Measurements from ENCODE around the gene SORCS3.

The SORCS3 gene

GRCh38 chr10:105195831-105196230 is 554.7 kb downstream of the SORCS3 start:
- no peaks in the 10 kb centered on the region for H3K9me3 ChIP-seq (ENCODE audit: control insufficient read depth in 1 of 2, low read length in 2 of 2)
- no peaks in the 10 kb centered on the region for H3K4me1 ChIP-seq (ENCODE audit: control insufficient read depth in 1 of 2, insufficient read depth in 2 of 2, low read length in 2 of 2)
- no peaks in the 10 kb centered on the region for H3K36me3 ChIP-seq (ENCODE audit: control insufficient read depth in 1 of 2, insufficient read depth in 2 of 2, low read length in 2 of 2)
- no peak overlapping the region for H3K9ac ChIP-seq (ENCODE audit: low read depth in 1 of 2, low read length in 2 of 2)
- no peak overlapping the region for H3K27ac ChIP-seq (ENCODE audit: low read depth, low read length)
- no peak overlapping the region for H3K4me3 ChIP-seq (ENCODE audit: low read depth in 1 of 2, low read length in 2 of 2)
- no peaks in the 10 kb centered on the region for H3K27me3 ChIP-seq (ENCODE audit: control insufficient read depth in 1 of 2, insufficient read depth in 2 of 2, low read length in 2 of 2)

- Histone ChIP-seq H3K36me3 (ENCODE audit: control insufficient read depth in 1 of 2, insufficient read depth in 2 of 2, low read length in 2 of 2) (no peaks in the 10 kb centered on the region), H3K4me1 (ENCODE audit: control insufficient read depth in 1 of 2, insufficient read depth in 2 of 2, low read length in 2 of 2) (no peaks in the 10 kb centered on the region), H3K4me3 (ENCODE audit: low read depth in 1 of 2, low read length in 2 of 2) (no peak overlapping the region), H3K27me3 (ENCODE audit: control insufficient read depth in 1 of 2, insufficient read depth in 2 of 2, low read length in 2 of 2) (no peaks in the 10 kb centered on the region), H3K9me3 (ENCODE audit: control insufficient read depth in 1 of 2, low read length in 2 of 2) (no peaks in the 10 kb centered on the region), H3K27ac (ENCODE audit: low read depth, low read length) (no peak overlapping the region), H3K9ac (ENCODE audit: low read depth in 1 of 2, low read length in 2 of 2) (no peak overlapping the region)
These were observed 556.7 kb downstream of the SORCS3 start for GRCh38 chr10:105197598-105198364.

- H3K4me3 ChIP-seq (ENCODE audit: low read depth in 1 of 2, low read length in 2 of 2): no peak overlapping the region
- H3K27ac ChIP-seq (ENCODE audit: low read depth, low read length): no peak overlapping the region
- H3K36me3 ChIP-seq (ENCODE audit: control insufficient read depth in 1 of 2, insufficient read depth in 2 of 2, low read length in 2 of 2): no peaks in the 10 kb centered on the region
- H3K9ac ChIP-seq (ENCODE audit: low read depth in 1 of 2, low read length in 2 of 2): no peak overlapping the region
- no peaks in the 10 kb centered on the region for H3K9me3 ChIP-seq (ENCODE audit: control insufficient read depth in 1 of 2, low read length in 2 of 2)
- H3K4me1 ChIP-seq (ENCODE audit: control insufficient read depth in 1 of 2, insufficient read depth in 2 of 2, low read length in 2 of 2): no peaks in the 10 kb centered on the region
- H3K27me3 ChIP-seq (ENCODE audit: control insufficient read depth in 1 of 2, insufficient read depth in 2 of 2, low read length in 2 of 2): no peaks in the 10 kb centered on the region
These were observed 565.5 kb downstream of the SORCS3 start for GRCh38 chr10:105206616-105207015.

- H3K4me3 ChIP-seq (ENCODE audit: low read depth in 1 of 2, low read length in 2 of 2): no peak overlapping the region
- no peaks in the 10 kb centered on the region for H3K4me1 ChIP-seq (ENCODE audit: control insufficient read depth in 1 of 2, insufficient read depth in 2 of 2, low read length in 2 of 2)
- no peaks in the 10 kb centered on the region for H3K27me3 ChIP-seq (ENCODE audit: control insufficient read depth in 1 of 2, insufficient read depth in 2 of 2, low read length in 2 of 2)
These were observed 566.4 kb downstream of the SORCS3 start for GRCh38 chr10:105207476-105207995.

GRCh38 chr10:105210546-105210945 is 569.5 kb downstream of the SORCS3 start:
- H3K36me3 ChIP-seq (ENCODE audit: control insufficient read depth in 1 of 2, insufficient read depth in 2 of 2, low read length in 2 of 2): no peaks in the 10 kb centered on the region
- H3K27ac ChIP-seq (ENCODE audit: low read depth, low read length): no peak overlapping the region
- H3K9me3 ChIP-seq (ENCODE audit: control insufficient read depth in 1 of 2, low read length in 2 of 2): no peaks in the 10 kb centered on the region
- H3K9ac ChIP-seq (ENCODE audit: low read depth in 1 of 2, low read length in 2 of 2): no peak overlapping the region
- H3K4me3 ChIP-seq (ENCODE audit: low read depth in 1 of 2, low read length in 2 of 2): no peak overlapping the region
- H3K27me3 ChIP-seq (ENCODE audit: control insufficient read depth in 1 of 2, insufficient read depth in 2 of 2, low read length in 2 of 2): no peaks in the 10 kb centered on the region
- no peaks in the 10 kb centered on the region for H3K4me1 ChIP-seq (ENCODE audit: control insufficient read depth in 1 of 2, insufficient read depth in 2 of 2, low read length in 2 of 2)

More at GRCh38 chr10:105207476-105207995, 566.4 kb downstream of the SORCS3 start:
- Histone ChIP-seq H3K27ac (ENCODE audit: low read depth, low read length) (no peak overlapping the region), H3K36me3 (ENCODE audit: control insufficient read depth in 1 of 2, insufficient read depth in 2 of 2, low read length in 2 of 2) (no peaks in the 10 kb centered on the region), H3K9me3 (ENCODE audit: control insufficient read depth in 1 of 2, low read length in 2 of 2) (no peaks in the 10 kb centered on the region), H3K9ac (ENCODE audit: low read depth in 1 of 2, low read length in 2 of 2) (no peak overlapping the region)

- Histone ChIP-seq H3K27me3 (ENCODE audit: control insufficient read depth in 1 of 2, insufficient read depth in 2 of 2, low read length in 2 of 2) (no peaks in the 10 kb centered on the region), H3K9ac (ENCODE audit: low read depth in 1 of 2, low read length in 2 of 2) (no peak overlapping the region)
These were observed 596.6 kb downstream of the SORCS3 start for GRCh38 chr10:105237685-105238084.

GRCh38 chr10:105239311-105240219 is 598.5 kb downstream of the SORCS3 start:
- Histone ChIP-seq H3K27me3 (ENCODE audit: control insufficient read depth in 1 of 2, insufficient read depth in 2 of 2, low read length in 2 of 2) (no peaks in the 10 kb centered on the region), H3K27ac (ENCODE audit: low read depth, low read length) (no peak overlapping the region), H3K9ac (ENCODE audit: low read depth in 1 of 2, low read length in 2 of 2) (no peak overlapping the region), H3K4me3 (ENCODE audit: low read depth in 1 of 2, low read length in 2 of 2) (no peak overlapping the region), H3K9me3 (ENCODE audit: control insufficient read depth in 1 of 2, low read length in 2 of 2) (peaks cover 4% of the 10 kb centered on the region in 2 donors), H3K4me1 (ENCODE audit: control insufficient read depth in 1 of 2, insufficient read depth in 2 of 2, low read length in 2 of 2) (no peaks in the 10 kb centered on the region), H3K36me3 (ENCODE audit: control insufficient read depth in 1 of 2, insufficient read depth in 2 of 2, low read length in 2 of 2) (no peaks in the 10 kb centered on the region)

More at GRCh38 chr10:105237685-105238084, 596.6 kb downstream of the SORCS3 start:
- Histone ChIP-seq H3K4me1 (ENCODE audit: control insufficient read depth in 1 of 2, insufficient read depth in 2 of 2, low read length in 2 of 2) (no peaks in the 10 kb centered on the region), H3K9me3 (ENCODE audit: control insufficient read depth in 1 of 2, low read length in 2 of 2) (peaks cover 5 to 6% of the 10 kb centered on the region in 2 donors), H3K27ac (ENCODE audit: low read depth, low read length) (no peak overlapping the region), H3K4me3 (ENCODE audit: low read depth in 1 of 2, low read length in 2 of 2) (no peak overlapping the region), H3K36me3 (ENCODE audit: control insufficient read depth in 1 of 2, insufficient read depth in 2 of 2, low read length in 2 of 2) (no peaks in the 10 kb centered on the region)

GRCh38 chr10:105241254-105241653 is 600.2 kb downstream of the SORCS3 start:
- H3K27ac ChIP-seq (ENCODE audit: low read depth, low read length): no peak overlapping the region
- H3K9ac ChIP-seq (ENCODE audit: low read depth in 1 of 2, low read length in 2 of 2): no peak overlapping the region
- no peaks in the 10 kb centered on the region for H3K9me3 ChIP-seq (ENCODE audit: control insufficient read depth in 1 of 2, low read length in 2 of 2)
- no peaks in the 10 kb centered on the region for H3K4me1 ChIP-seq (ENCODE audit: control insufficient read depth in 1 of 2, insufficient read depth in 2 of 2, low read length in 2 of 2)
- H3K36me3 ChIP-seq (ENCODE audit: control insufficient read depth in 1 of 2, insufficient read depth in 2 of 2, low read length in 2 of 2): no peaks in the 10 kb centered on the region
- no peaks in the 10 kb centered on the region for H3K27me3 ChIP-seq (ENCODE audit: control insufficient read depth in 1 of 2, insufficient read depth in 2 of 2, low read length in 2 of 2)
- no peak overlapping the region for H3K4me3 ChIP-seq (ENCODE audit: low read depth in 1 of 2, low read length in 2 of 2)

- Histone ChIP-seq H3K4me3 (ENCODE audit: low read depth in 1 of 2, low read length in 2 of 2) (no peak overlapping the region), H3K9ac (ENCODE audit: low read depth in 1 of 2, low read length in 2 of 2) (no peak overlapping the region), H3K36me3 (ENCODE audit: control insufficient read depth in 1 of 2, insufficient read depth in 2 of 2, low read length in 2 of 2) (no peaks in the 10 kb centered on the region), H3K9me3 (ENCODE audit: control insufficient read depth in 1 of 2, low read length in 2 of 2) (no peaks in the 10 kb centered on the region), H3K4me1 (ENCODE audit: control insufficient read depth in 1 of 2, insufficient read depth in 2 of 2, low read length in 2 of 2) (no peaks in the 10 kb centered on the region), H3K27ac (ENCODE audit: low read depth, low read length) (no peak overlapping the region), H3K27me3 (ENCODE audit: control insufficient read depth in 1 of 2, insufficient read depth in 2 of 2, low read length in 2 of 2) (no peaks in the 10 kb centered on the region)
These were observed 602.3 kb downstream of the SORCS3 start for GRCh38 chr10:105243381-105243780.

GRCh38 chr10:105243825-105244224 is 602.7 kb downstream of the SORCS3 start:
- H3K36me3 ChIP-seq (ENCODE audit: control insufficient read depth in 1 of 2, insufficient read depth in 2 of 2, low read length in 2 of 2): no peaks in the 10 kb centered on the region
- no peak overlapping the region for H3K27ac ChIP-seq (ENCODE audit: low read depth, low read length)
- H3K9ac ChIP-seq (ENCODE audit: low read depth in 1 of 2, low read length in 2 of 2): no peak overlapping the region
- H3K4me1 ChIP-seq (ENCODE audit: control insufficient read depth in 1 of 2, insufficient read depth in 2 of 2, low read length in 2 of 2): no peaks in the 10 kb centered on the region
- H3K27me3 ChIP-seq (ENCODE audit: control insufficient read depth in 1 of 2, insufficient read depth in 2 of 2, low read length in 2 of 2): no peaks in the 10 kb centered on the region
- no peaks in the 10 kb centered on the region for H3K9me3 ChIP-seq (ENCODE audit: control insufficient read depth in 1 of 2, low read length in 2 of 2)
- H3K4me3 ChIP-seq (ENCODE audit: low read depth in 1 of 2, low read length in 2 of 2): no peak overlapping the region

Measured in duodenal mucosa (tissue), 2 donors.